ENCODE results near the gene MORC2. TPM values are rescaled to one million over a fixed set of nuclear protein-coding genes. Genes with fewer than 3 reads are reported as not detected.

MORC2 gene
- total RNA-seq, 1 experiment from 2014 or later, result 60.3 TPM

DNA sequence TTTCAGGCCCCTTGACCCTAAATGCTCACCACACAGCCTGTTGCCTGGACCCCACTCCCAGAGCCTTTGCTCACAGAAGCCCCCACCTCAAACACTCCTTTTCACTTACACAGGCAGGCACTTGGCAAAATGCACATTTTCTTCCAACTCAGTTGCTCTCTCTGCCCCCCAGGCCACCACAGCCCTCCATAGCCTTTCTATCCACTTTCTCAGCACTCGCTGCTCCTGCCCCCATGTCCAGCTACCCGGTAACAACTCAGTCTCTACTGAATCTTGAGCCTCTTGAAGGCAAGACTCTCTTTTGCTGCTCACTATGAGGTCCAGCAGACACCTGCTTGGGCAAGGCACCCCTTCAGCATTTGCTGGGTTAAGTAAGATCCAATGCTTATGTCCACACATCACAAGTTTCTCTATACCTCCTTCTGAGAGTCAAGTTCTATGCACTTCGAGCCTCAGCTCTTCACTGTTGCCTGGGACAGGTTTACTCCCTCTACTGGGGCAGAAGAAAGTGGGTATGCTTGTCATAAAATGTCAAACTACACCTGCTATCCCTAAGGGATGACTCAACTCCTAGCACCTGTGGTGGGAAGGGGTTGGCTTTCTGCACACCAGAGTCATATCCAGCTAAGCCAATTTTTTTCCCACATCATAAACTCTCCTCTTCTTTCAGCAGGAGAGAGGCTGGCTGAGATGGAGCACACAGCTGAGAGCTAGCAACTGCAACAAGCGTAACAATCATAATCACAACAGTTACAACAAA lies 36.9 kb downstream of the MORC2 start:
- TF ChIP-seq EZH2 (IDR thresholded peaks at IDR 0.05; ENCODE audit: borderline replicate concordance, low read depth, low read length, poor library complexity, severe bottlenecking) (no peak), CTCF (conservative IDR thresholded peaks at IDR 0.05; ENCODE audit: low read depth, low read length) (no peak)
- Histone ChIP-seq H3K4me3 (ENCODE audit: low read depth, low read length, poor library complexity, severe bottlenecking) (no peak overlapping the region), H3K36me3 (ENCODE audit: insufficient read depth, low read length, poor library complexity, severe bottlenecking) (peaks cover 88% of the 10 kb centered on the region), H3K27ac (ENCODE audit: low read depth, low read length, poor library complexity, severe bottlenecking) (no peak overlapping the region), H3K4me1 (ENCODE audit: insufficient read depth, low read length, poor library complexity, severe bottlenecking) (no peaks in the 10 kb centered on the region), H3K27me3 (replicated peaks; ENCODE audit: insufficient read depth, low read depth, low read length, poor library complexity) (no peaks in the 10 kb centered on the region), H3K9me3 (ENCODE audit: low read depth, low read length, poor library complexity, severe bottlenecking) (no peaks in the 10 kb centered on the region)
- ChIA-PET POLR2A (ENCODE audit: low non-redundant PET) (no interaction called here), CTCF (no interaction called here)
- DNase-seq (ENCODE audit: low spot score), result no peak
- intact Hi-C loops (cut with micrococcal nuclease; ENCODE audit: unreplicated experiment), result no loop called here
- BruUV-seq (replicated peaks), result no TSS peak

- CTCF ChIA-PET, result no interaction called here
- Histone ChIP-seq H3K9me3 (ENCODE audit: low read depth, low read length, poor library complexity, severe bottlenecking) (no peaks in the 10 kb centered on the region), H3K27me3 (replicated peaks; ENCODE audit: insufficient read depth, low read depth, low read length, poor library complexity) (no peaks in the 10 kb centered on the region), H3K27ac (ENCODE audit: low read depth, low read length, poor library complexity, severe bottlenecking) (no peak overlapping the region), H3K4me1 (ENCODE audit: insufficient read depth, low read length, poor library complexity, severe bottlenecking) (no peaks in the 10 kb centered on the region), H3K4me3 (ENCODE audit: low read depth, low read length, poor library complexity, severe bottlenecking) (no peak overlapping the region), H3K36me3 (ENCODE audit: insufficient read depth, low read length, poor library complexity, severe bottlenecking) (peaks cover 82% of the 10 kb centered on the region)
- TF ChIP-seq EZH2 (IDR thresholded peaks at IDR 0.05; ENCODE audit: borderline replicate concordance, low read depth, low read length, poor library complexity, severe bottlenecking) (no peak), CTCF (conservative IDR thresholded peaks at IDR 0.05; ENCODE audit: low read depth, low read length) (no peak)
- no TSS peak for BruUV-seq (replicated peaks)
- intact Hi-C loops (cut with micrococcal nuclease; ENCODE audit: unreplicated experiment), result no loop called here
- DNase-seq (ENCODE audit: low spot score), result no peak
- POLR2A ChIA-PET (ENCODE audit: low non-redundant PET), result no interaction called here
Observed at GRCh38 chr22:30930228-30930627, 38.3 kb downstream of the MORC2 start.

DNA sequence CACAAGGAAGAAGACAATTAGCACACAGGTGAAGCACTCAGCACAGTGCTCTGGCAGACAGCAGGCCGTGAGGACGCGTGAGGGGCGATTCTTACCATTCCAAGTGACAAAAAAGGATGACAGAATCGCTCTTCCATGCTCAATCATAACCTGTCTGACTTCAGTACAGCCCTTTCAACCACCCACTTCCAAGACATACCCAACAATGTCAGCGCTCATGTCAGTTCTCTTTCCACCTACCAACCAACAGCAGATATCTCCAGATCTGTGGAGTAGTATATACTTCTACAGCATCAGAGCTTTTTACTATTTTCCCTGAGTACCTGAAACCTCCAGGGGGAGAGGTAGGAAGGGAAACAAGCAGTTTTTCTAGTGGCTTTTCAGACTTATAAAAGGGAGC lies 40.2 kb downstream of the MORC2 start:
- no peaks in the 10 kb centered on the region for H3K4me1 ChIP-seq (ENCODE audit: insufficient read depth, low read length, poor library complexity, severe bottlenecking)
- H3K36me3 ChIP-seq (ENCODE audit: insufficient read depth, low read length, poor library complexity, severe bottlenecking), result peaks cover 64% of the 10 kb centered on the region
- no peaks in the 10 kb centered on the region for H3K27me3 ChIP-seq (replicated peaks; ENCODE audit: insufficient read depth, low read depth, low read length, poor library complexity)
- ChIA-PET POLR2A (ENCODE audit: low non-redundant PET) (no interaction called here), CTCF (no interaction called here)
- H3K4me3 ChIP-seq (ENCODE audit: low read depth, low read length, poor library complexity, severe bottlenecking), result no peak overlapping the region
- no peak overlapping the region for H3K27ac ChIP-seq (ENCODE audit: low read depth, low read length, poor library complexity, severe bottlenecking)
- intact Hi-C loops (cut with micrococcal nuclease; ENCODE audit: unreplicated experiment), result no loop called here
- no peaks in the 10 kb centered on the region for H3K9me3 ChIP-seq (ENCODE audit: low read depth, low read length, poor library complexity, severe bottlenecking)
- BruUV-seq (replicated peaks), result no TSS peak
- DNase-seq (ENCODE audit: low spot score), result no peak
- TF ChIP-seq EZH2 (IDR thresholded peaks at IDR 0.05; ENCODE audit: borderline replicate concordance, low read depth, low read length, poor library complexity, severe bottlenecking), result no peak
- TF ChIP-seq CTCF (conservative IDR thresholded peaks at IDR 0.05; ENCODE audit: low read depth, low read length), result no peak

All from A673 (cell line).